ENCODE measurements around the gene IL17A.

DNA sequence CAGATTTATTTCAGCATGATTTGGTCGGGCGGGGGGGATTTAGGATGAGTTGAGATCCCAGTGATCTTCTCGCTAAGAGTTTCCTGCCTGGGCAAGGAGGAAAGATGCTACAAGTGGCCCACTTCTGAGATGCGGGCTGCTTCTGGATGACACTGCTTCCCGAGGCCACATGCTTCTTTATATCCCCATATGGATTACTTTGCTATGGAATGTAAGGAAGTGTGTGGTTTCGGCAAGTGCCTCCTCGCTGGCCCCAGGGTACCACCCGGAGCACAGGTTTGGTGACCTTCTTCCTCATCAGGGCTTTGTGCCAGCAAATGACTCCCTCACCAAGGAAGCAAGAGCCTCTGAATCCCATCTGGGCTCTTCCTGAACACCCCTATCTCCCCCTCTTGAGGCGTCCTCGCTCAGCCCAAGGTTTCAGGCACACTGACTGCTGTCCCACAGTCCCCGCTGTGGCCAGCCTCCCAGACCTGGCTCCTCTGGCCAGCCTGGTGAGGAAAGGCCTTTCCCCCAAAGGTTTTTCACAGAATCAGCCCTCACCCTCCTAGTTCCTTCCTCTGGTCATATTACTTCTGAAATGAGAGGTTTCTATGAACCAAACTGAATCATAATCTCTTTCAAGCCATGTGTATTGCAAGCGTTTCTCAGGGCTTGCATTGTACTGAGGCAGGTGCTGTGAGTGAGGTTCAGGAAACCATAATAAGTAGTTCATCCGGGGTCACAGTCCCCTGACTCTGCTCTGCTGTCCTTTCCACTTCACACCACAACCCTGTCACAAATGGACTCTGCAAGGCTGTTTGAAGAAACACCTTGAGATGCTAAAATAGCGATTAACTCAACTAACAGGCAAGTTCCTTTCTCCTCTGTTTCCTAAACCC is 41.7 kb upstream of the IL17A start:
- TF ChIP-seq, protein P1, sequence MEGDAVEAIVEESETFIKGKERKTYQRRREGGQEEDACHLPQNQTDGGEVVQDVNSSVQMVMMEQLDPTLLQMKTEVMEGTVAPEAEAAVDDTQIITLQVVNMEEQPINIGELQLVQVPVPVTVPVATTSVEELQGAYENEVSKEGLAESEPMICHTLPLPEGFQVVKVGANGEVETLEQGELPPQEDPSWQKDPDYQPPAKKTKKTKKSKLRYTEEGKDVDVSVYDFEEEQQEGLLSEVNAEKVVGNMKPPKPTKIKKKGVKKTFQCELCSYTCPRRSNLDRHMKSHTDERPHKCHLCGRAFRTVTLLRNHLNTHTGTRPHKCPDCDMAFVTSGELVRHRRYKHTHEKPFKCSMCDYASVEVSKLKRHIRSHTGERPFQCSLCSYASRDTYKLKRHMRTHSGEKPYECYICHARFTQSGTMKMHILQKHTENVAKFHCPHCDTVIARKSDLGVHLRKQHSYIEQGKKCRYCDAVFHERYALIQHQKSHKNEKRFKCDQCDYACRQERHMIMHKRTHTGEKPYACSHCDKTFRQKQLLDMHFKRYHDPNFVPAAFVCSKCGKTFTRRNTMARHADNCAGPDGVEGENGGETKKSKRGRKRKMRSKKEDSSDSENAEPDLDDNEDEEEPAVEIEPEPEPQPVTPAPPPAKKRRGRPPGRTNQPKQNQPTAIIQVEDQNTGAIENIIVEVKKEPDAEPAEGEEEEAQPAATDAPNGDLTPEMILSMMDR (IDR thresholded peaks at IDR 0.05; ENCODE audit: extremely low read depth in 1 of 2, insufficient read depth in 1 of 2, low read depth in 1 of 2, low read length in 2 of 2): no peak
- TF ChIP-seq POLR2A (IDR thresholded peaks at IDR 0.05; ENCODE audit: low read depth, low read length) (no peak), POLR2AphosphoS5 (IDR thresholded peaks at IDR 0.05; ENCODE audit: insufficient read depth, low read depth, low read length) (no peak), JUN (IDR thresholded peaks at IDR 0.05; ENCODE audit: borderline replicate concordance, insufficient read depth, insufficient read length, low read depth) (no peak), GATA2 (IDR thresholded peaks at IDR 0.05; ENCODE audit: insufficient read depth, insufficient read length, low read depth, low read length) (no peak)

Measured in endothelial cell of umbilical vein (primary cell).